Measurements from ENCODE around the gene PPP2CA. TPM values are rescaled to one million over a fixed set of nuclear protein-coding genes. Genes with fewer than 3 reads are reported as not detected.

PPP2CA gene
- polyA plus RNA-seq, 2 of the 4 experiments (the other 2 are of a cell fraction), result 273 to 357 TPM

DNA sequence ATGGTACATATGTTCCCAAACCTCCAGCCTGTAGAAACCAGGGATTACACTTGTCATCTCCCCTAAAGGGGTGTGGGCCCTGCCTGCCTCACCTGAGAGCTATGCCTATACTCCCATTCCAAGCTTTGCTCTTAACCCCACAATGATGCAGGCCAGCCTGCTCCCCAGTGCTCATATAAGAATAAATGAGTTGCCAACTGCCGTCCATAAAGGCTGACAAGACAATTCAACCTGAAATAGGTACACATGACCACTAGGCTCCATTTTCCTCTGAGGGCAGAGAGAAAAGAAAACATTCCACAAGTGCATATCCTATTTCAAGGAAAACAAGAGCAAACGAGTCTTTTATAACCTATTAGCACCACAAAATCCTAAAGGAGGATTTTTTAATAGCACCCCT, 77.6 kb downstream of the PPP2CA start:
- FAIRE-seq, result no peak
- H3K27ac ChIP-seq, result no peak overlapping the region
- peaks cover 6% of the 10 kb centered on the region; the same call in 2 of the 3 replicates for H3K4me1 ChIP-seq
- CTCF ChIA-PET, result interaction anchor here (0.7 to 20.9 kb wide), 6 partner anchors 17 to 103 kb away, joined by 4 to 546 read pairs (median 6); no protein-coding TSS in a partner anchor
- 56% methylated on average over 2 of the region's 2 CpGs for WGBS (ENCODE audit: missing lambda C conversion rate)
- no peak overlapping the region for H3K4me3 ChIP-seq
- POLR2A ChIA-PET, result no interaction called here
- no peak for TF ChIP-seq HOXA7 (CRISPR knock-in tag; IDR thresholded peaks at IDR 0.05)
- ATAC-seq, result no peak
- H3K9me3 ChIP-seq, result no peaks in the 10 kb centered on the region
- H3K4me2 ChIP-seq, result no peak overlapping the region
- no peak for DNase-seq (ENCODE audit: low read depth in 1 of 2, low spot score in 1 of 2)

DNA sequence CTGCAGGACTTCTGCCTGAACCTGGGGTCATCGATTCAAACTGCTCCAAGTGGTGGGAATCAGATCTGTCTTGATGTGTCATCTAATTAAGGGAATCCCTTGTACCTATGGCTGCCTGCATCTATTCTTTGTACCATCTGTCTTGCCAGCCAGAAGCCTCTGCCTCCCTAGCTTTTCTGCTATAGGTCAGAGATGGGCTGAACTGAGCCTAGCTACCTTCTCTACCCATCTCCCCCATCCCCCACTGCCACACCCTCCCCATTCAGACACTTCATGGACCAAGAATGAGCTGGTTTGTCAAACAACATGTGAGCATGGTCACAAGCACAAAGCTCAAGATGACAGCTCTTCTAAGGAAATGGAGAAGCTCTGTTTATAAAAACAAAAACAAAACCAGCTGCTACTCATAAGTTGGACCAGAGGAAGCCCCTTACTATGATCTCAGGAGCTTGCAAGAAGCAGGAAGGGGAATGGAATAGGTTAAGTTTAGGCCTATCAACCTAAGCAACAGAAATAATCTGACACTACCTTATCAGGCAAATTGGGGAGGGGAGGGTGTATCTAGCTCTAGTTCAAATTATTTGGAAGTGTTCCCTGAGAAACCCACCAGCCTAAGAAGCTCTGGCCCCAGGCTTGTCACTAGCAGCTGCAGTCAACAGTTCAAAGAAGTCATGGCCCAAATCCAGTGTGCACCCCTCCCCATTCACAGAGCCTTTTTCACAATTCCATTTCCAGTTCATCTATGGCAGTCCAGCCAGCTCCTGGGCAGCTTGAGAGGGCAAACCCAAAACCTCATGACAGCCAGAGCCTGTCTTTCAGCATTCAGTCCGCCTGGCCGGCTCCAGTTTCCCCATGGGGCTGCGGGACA, 79.0 kb downstream of the PPP2CA start:
- POLR2A ChIA-PET, result no interaction called here
- FAIRE-seq, result no peak

DNA sequence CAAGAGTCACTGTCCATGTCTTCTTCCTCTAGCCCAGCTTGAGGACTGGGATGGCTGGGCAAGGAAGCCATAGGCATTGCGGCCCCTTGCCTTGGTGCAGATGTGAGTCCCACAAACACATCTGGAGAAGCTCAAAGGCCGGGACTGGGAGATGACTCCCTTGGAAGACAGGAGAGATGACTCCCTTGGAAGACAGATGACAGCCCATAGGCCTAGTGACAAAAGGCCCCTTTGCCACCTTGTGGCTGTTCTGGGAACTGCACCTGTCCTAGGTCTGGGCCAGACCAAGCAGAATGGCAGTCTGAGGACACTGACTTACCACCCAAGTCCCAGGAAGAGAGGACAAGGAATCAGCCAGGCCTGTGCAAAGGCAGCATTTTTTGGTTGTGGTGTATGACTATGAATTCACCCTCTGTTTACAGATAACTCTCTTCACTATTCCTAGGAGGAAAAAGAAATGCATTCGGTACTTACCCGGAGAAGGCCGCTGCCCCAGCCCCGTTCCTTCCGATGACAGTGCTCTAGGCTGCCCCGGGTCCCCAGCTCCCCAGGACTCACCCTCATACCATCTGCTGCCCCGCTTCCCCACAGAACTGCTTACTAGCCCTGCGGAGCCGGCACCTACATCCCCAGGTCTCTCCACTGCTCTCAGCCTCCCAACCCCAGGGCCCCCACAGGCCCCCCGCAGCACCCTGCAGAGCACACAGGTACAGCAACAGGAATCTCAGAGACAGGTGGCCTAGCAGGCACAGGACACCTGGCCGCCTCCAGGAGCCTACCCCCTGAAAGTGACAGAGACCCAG, 79.9 kb downstream of the PPP2CA start:
- POLR2A ChIA-PET, result no interaction called here
- no peak for FAIRE-seq

More for the DNA sequence above, 79.0 kb downstream of the PPP2CA start:
- TF ChIP-seq PHF8 (IDR thresholded peaks at IDR 0.05; ENCODE audit: borderline replicate concordance, low read depth) (no peak), CBX2 (IDR thresholded peaks at IDR 0.05; ENCODE audit: borderline replicate concordance, low read depth) (no peak), CEBPB (IDR thresholded peaks at IDR 0.05) (no peak), ZFP36 (IDR thresholded peaks at IDR 0.05; ENCODE audit: borderline replicate concordance, partially characterized antibody) (no peak), JUNB (IDR thresholded peaks at IDR 0.05) (no peak), ESRRA (IDR thresholded peaks at IDR 0.05; ENCODE audit: borderline replicate concordance, low read length) (no peak), KDM1A (IDR thresholded peaks at IDR 0.05; ENCODE audit: low read depth) (no peak), CBX8 (IDR thresholded peaks at IDR 0.05) (no peak), NPAS2 (CRISPR knock-in tag; IDR thresholded peaks at IDR 0.05; ENCODE audit: borderline replicate concordance) (no peak), FOXS1 (CRISPR knock-in tag; IDR thresholded peaks at IDR 0.05) (no peak), SREBF2 (IDR thresholded peaks at IDR 0.05) (no peak)
- TF ChIP-seq, protein P1, sequence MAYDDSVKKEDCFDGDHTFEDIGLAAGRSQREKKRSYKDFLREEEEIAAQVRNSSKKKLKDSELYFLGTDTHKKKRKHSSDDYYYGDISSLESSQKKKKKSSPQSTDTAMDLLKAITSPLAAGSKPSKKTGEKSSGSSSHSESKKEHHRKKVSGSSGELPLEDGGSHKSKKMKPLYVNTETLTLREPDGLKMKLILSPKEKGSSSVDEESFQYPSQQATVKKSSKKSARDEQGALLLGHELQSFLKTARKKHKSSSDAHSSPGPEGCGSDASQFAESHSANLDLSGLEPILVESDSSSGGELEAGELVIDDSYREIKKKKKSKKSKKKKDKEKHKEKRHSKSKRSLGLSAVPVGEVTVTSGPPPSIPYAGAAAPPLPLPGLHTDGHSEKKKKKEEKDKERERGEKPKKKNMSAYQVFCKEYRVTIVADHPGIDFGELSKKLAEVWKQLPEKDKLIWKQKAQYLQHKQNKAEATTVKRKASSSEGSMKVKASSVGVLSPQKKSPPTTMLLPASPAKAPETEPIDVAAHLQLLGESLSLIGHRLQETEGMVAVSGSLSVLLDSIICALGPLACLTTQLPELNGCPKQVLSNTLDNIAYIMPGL (CRISPR knock-in tag; IDR thresholded peaks at IDR 0.05; ENCODE audit: borderline replicate concordance), result no peak
- TF ChIP-seq, protein P2, sequence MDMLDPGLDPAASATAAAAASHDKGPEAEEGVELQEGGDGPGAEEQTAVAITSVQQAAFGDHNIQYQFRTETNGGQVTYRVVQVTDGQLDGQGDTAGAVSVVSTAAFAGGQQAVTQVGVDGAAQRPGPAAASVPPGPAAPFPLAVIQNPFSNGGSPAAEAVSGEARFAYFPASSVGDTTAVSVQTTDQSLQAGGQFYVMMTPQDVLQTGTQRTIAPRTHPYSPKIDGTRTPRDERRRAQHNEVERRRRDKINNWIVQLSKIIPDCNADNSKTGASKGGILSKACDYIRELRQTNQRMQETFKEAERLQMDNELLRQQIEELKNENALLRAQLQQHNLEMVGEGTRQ (IDR thresholded peaks at IDR 0.05), result no peak
- TF ChIP-seq, protein P3, sequence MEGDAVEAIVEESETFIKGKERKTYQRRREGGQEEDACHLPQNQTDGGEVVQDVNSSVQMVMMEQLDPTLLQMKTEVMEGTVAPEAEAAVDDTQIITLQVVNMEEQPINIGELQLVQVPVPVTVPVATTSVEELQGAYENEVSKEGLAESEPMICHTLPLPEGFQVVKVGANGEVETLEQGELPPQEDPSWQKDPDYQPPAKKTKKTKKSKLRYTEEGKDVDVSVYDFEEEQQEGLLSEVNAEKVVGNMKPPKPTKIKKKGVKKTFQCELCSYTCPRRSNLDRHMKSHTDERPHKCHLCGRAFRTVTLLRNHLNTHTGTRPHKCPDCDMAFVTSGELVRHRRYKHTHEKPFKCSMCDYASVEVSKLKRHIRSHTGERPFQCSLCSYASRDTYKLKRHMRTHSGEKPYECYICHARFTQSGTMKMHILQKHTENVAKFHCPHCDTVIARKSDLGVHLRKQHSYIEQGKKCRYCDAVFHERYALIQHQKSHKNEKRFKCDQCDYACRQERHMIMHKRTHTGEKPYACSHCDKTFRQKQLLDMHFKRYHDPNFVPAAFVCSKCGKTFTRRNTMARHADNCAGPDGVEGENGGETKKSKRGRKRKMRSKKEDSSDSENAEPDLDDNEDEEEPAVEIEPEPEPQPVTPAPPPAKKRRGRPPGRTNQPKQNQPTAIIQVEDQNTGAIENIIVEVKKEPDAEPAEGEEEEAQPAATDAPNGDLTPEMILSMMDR (IDR thresholded peaks at IDR 0.05), result no peak
- H3K4me1 ChIP-seq, result peaks cover 6% of the 10 kb centered on the region; the same call in 2 of the 3 replicates
- CTCF ChIA-PET, result interaction anchor here (0.9 to 20.9 kb wide), 14 partner anchors 8 to 142 kb away, joined by 3 to 546 read pairs (median 5); partner anchors contain the start of gene VDAC1
- H3K4me3 ChIP-seq, result no peak overlapping the region
- H3K27ac ChIP-seq, result no peak overlapping the region
- ATAC-seq, result peak in 1 of 2 experiments; percentile 2; a peak in 1 of 6 replicates
- H3K4me2 ChIP-seq, result no peak overlapping the region
- DNase-seq (ENCODE audit: low read depth in 1 of 2, low spot score in 1 of 2), result no peak
- WGBS (ENCODE audit: missing lambda C conversion rate), result 82% methylated on average over 4 of the region's 4 CpGs
- H3K9me3 ChIP-seq, result no peaks in the 10 kb centered on the region

More for the DNA sequence above, 79.9 kb downstream of the PPP2CA start:
- DNase-seq (ENCODE audit: low read depth in 1 of 2, low spot score in 1 of 2), result peak; percentile 53 to 80
- peak; percentile 74 to 90 for ATAC-seq
- Histone ChIP-seq H3K4me3 (no peak overlapping the region), H3K4me2 (no peak overlapping the region), H3K9me3 (no peaks in the 10 kb centered on the region), H3K4me1 (peaks cover 8% of the 10 kb centered on the region; the same call in 2 of the 3 replicates), H3K27ac (no peak overlapping the region)
- WGBS (ENCODE audit: missing lambda C conversion rate), result 81% methylated on average over 12 of the region's 13 CpGs
- CTCF ChIA-PET, result interaction anchor here (0.6 to 20.9 kb wide), 23 partner anchors 7 to 531 kb away, joined by 3 to 546 read pairs (median 3); partner anchors contain the start of genes TCF7 and VDAC1
- TF ChIP-seq RFX5 (IDR thresholded peaks at IDR 0.05) (no peak), POLR2AphosphoS2 (conservative IDR thresholded peaks at IDR 0.05; ENCODE audit: low read length) (peak; percentile 40; the same call in 1 of the 2 replicates), KDM1A (IDR thresholded peaks at IDR 0.05; ENCODE audit: low read depth) (no peak), SMC3 (IDR thresholded peaks at IDR 0.05) (peak; percentile 69), NR3C1 (IDR thresholded peaks at IDR 0.05) (no peak), POLR2A (IDR thresholded peaks at IDR 0.05; ENCODE audit: low read length) (no peak), RAD21 (conservative IDR thresholded peaks at IDR 0.05 in 1 of 2, IDR thresholded peaks at IDR 0.05 in 1 of 2) (peak; percentile 40 to 54; a peak in 4 of 5 replicates), BHLHE40 (IDR thresholded peaks at IDR 0.05; ENCODE audit: low read depth, low read length) (peak; percentile 24; the same call in 1 of the 2 replicates)
- TF ChIP-seq, protein P3 (IDR thresholded peaks at IDR 0.05), result peak; percentile 60
- TF ChIP-seq, protein P2 (IDR thresholded peaks at IDR 0.05), result no peak
